ENCODE results near the gene PLD3. TPM values are rescaled to one million over a fixed set of nuclear protein-coding genes. Genes with fewer than 3 reads are reported as not detected.
"Not testable (repeated sequence)": the region's sequence is repeated elsewhere in the genome, so short reads cannot be mapped to it uniquely, and the experiment has no call there.

Gene PLD3
- total RNA-seq, 1 experiment from 2014 or later = 338 TPM

DNA sequence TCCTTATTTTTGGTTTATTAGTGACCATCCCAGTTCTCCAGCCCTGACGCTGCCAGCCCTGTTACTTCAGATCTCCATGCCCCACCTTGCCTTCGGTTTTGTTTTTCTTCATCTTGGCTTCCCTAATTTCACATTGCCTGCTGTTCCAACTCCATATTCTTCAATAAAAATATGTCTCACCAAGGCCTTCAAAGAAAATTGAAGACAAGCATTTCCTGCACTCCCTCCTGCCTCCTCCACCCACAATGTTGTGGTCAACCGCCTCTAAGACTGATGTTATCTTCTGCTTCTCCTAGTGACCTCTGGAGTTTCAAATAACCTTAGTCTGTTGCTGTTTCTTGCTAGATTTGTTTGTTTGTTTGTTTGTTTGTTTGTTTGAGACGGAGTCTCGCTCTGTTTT lies 14.6 kb downstream of the PLD3 start:
- DNase-seq (ENCODE audit: low read depth) = no peak

DNA sequence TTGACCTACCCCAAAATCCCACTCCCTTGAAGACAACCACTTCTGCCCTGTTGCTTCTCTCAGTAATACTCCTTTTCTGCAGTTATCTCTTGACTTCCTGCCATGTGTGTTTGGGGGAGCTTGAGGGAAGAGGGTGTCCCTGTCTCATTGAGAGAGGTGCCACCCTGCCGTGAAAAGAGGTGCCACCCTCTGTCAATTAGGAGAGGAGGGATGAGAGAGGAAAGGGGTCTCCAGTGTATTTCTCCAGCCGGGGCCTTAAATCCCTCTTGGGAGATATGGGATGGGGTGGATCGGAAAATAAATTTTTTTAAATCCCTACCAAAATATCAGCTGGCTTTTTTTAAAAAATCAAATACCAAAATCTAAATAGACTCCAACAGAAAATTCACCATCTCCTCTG lies 16.5 kb downstream of the PLD3 start:
- no peak for DNase-seq (ENCODE audit: low read depth)

DNA sequence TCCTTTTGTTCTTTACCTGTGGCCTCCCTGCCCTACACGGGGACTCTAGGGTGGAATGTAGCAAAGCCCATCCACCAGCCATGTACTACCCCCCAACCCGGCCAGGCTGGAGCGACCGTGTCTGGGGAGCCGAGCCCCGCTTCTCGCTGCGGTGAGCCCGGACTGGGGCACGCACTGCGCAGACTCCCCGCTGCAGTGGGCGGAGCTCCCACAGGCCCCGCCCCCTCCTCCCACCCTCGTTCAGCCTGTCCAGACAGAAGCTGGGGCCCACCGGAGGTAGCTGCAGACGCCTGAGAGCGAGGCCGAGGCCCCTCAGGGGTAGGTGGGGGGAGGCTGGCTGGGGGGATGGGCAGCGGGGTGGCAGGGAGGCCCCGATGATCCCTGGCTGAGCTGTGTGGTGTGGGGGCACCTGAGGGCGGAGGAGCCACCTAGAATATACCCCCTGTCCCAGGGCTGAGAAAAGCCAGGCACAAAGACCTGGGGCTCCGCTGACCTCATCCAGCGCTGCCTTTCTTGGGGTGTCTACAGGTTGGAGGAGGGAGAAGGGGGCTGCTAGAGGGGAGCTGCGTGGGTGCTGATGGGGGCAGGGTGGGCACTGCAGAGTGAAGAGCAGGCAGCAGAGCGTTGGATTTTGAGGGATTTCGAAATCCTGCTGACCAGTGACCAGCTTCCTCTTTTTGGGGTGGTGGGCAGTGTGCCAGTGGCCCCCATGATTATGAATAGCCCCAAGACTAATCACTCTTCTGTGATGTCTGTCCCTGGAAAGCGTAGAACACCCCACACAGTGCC lies 17.3 kb downstream of the PLD3 start:
- DNase-seq (ENCODE audit: low read depth) = no peak

DNA sequence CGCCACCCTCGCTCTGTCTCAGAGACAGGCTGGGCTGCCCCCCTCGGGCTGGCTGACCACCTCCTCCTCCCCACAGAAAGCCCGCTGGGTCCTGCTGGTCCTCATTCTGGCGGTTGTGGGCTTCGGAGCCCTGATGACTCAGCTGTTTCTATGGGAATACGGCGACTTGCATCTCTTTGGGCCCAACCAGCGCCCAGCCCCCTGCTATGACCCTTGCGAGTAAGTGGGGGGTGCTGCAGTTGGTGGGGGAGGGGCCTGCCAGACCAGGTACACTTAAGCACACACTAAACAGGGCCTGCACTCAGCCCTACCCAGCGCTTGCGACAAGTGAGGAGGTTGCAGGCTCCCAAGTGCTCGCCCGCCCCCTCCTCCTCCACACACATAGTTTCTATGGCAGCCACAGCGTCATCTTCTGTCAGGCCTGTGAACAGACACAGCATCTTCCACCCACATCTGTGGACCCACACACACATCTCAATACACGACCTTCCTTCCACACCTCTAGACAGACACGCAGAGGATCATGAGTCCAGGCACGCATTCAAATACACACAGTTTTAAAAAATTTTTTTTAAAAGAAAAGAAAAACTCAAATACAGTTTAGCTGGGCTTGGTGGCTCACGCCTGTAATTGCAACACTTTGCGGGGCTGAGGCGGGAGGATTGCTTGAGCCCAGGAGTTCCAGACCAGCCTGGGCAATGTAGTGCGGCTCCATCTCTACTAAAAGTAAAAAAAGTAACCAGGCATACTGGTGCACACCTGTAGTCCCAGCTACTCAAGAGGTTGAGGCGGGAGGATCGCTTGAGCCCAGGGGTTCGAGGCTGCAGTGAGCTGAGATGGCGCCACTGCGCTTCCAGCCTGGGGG lies 18.4 kb downstream of the PLD3 start:
- DNase-seq (ENCODE audit: low read depth) = no peak

DNA sequence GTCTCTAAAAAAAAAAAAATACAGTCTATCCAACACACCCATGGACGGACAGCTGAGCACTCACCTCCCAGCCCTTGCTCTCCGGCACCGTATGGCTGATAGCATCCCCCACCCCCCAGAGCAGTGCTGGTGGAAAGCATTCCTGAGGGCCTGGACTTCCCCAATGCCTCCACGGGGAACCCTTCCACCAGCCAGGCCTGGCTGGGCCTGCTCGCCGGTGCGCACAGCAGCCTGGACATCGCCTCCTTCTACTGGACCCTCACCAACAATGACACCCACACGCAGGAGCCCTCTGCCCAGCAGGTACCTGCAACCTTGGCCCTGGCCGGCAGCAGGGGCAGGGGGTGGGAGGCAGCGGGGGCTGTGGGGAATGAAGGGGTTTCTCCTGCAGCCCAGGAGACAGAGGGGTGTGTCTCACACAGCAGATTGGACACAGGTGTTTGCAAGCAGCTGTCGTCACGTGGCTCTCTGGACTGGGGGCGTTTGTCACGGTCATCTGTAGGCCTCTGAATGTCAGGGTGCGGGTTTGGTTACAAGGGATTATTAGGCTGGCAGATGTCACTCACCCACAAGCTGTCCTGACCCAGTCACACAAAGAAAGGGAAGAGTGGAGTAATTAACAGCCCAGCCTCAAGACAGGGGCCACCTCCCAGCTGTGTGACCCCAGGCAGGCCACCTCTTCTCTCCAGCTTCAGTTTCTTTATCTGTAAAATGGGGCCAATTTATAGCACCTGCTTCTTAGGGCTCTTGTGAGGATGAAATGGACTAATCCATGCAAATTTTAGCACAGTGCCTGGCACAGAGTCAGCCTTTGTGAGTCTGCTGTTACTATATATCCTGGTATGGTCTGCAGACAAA lies 19.3 kb downstream of the PLD3 start:
- no peak for DNase-seq (ENCODE audit: low read depth)

DNA sequence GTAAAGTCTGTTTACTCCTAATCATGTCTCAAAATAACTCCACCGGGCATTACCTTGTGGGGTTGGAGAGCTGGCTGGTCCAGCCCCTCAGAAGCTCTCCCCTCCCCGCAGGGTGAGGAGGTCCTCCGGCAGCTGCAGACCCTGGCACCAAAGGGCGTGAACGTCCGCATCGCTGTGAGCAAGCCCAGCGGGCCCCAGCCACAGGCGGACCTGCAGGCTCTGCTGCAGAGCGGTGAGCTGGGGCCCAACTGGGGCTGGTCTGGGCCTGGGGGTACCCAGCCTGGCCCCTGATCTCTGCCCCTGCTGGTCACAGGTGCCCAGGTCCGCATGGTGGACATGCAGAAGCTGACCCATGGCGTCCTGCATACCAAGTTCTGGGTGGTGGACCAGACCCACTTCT lies 21.3 kb downstream of the PLD3 start:
- no peak for DNase-seq (ENCODE audit: low read depth)

DNA sequence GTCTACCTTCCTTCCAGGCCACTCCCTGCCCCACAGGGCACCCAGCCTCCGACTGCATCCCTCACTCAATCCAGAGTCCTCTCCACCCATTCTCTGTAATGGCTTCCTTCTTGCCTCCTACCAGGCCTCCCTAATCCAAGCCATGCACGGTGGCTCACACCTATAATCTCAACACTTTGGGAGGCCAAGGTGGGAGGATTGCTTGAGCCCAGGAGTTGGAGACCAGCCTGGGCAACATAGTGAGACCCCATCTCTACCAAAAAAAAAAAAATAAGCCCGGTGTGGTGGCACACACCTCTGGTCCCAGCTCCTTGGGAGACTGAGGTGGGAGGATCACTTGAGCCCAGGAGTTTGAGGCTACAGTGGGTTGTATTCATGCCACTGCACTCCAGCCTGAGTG lies 21.8 kb downstream of the PLD3 start:
- DNase-seq (ENCODE audit: low read depth) = not testable (repeated sequence)

DNA sequence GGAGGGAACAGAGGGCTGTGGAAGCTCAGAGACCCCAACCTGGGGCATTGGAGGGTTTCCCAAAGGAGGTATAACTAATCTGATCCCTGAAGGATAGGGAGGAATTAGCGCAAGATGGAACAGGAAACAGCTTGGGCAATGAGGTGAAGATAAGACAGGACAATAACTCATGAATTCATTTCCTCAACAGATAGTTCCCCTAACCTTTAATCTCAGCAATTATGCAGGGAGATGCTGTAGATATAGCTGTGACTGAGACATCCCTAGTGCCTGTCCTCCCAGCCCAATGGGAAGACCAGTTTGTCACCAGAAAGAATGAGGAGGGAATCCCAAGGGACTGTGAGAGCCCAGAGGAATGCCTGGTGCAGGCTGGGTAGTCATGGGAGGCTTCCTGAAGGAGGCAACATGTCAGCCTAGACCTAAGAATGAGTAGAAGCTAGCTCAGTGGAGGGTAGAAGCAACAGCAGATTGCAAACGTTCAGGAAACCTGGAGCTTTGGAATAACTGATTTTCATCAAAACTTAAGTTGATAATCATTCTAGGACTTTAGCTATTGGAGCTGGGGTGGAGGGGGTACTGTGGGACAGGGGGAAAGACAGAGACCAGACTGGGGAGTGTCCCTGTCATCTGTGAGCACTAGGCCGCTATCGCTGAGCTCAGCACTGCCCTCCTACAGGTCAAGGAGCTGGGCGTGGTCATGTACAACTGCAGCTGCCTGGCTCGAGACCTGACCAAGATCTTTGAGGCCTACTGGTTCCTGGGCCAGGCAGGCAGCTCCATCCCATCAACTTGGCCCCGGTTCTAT lies 22.7 kb downstream of the PLD3 start:
- DNase-seq (ENCODE audit: low read depth) = no peak

DNA sequence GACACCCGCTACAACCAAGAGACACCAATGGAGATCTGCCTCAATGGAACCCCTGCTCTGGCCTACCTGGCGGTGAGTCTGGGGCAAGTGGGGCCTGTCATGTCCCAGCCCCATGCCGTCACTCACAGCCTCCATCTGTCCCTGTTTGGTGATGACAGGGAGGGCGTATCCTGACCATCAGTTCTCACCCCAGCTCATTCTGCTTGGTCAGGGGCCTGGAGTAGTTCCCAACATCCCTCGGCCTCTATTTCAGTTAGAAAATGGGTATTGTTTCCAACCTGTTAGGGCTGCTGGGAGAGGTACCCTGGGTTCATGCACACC lies 23.3 kb downstream of the PLD3 start:
- DNase-seq (ENCODE audit: low read depth) = no peak

DNA sequence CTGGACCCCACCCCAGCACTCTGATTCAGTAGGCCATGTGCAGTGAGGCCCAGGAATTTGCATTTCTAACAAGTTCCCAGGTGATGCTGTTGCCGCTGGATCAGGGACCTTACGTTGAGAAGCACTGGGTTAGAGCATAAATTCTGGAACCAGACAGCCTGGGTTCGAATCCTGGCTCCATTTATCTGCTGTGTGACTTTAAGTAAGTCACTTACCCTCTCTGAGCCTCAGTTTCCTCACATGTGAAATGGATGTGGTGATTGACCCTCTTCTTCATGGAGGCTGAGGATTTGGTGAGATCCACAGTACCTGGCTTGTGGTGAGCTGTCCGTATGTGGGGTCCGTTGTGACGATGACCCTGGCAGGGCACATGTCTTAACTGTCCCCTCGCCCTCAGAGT lies 25.6 kb downstream of the PLD3 start:
- DNase-seq (ENCODE audit: low read depth) = no peak

DNA sequence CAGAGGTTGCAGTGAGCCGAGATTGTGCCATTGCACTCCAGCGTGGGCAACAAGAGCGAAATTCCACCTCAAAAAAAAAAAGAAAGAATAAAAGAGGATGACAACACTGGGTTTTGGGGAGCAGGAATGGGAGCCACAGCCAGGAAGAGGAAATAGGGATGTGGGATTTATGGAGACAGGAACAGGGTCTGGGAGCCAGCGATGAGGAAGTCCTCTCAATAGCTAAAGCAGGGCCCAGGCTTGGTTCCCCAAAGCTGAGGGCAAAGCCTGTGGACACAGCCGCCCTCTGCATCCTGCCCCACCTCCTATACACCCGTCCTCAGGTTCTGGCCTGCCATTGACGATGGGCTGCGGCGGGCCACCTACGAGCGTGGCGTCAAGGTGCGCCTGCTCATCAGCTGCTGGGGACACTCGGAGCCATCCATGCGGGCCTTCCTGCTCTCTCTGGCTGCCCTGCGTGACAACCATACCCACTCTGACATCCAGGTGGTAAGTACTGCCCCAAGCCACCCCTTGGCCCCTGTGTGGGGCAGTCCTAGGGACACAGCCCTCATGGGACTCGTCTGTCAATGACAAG lies 27.9 kb downstream of the PLD3 start:
- DNase-seq (ENCODE audit: low read depth) = no peak

DNA sequence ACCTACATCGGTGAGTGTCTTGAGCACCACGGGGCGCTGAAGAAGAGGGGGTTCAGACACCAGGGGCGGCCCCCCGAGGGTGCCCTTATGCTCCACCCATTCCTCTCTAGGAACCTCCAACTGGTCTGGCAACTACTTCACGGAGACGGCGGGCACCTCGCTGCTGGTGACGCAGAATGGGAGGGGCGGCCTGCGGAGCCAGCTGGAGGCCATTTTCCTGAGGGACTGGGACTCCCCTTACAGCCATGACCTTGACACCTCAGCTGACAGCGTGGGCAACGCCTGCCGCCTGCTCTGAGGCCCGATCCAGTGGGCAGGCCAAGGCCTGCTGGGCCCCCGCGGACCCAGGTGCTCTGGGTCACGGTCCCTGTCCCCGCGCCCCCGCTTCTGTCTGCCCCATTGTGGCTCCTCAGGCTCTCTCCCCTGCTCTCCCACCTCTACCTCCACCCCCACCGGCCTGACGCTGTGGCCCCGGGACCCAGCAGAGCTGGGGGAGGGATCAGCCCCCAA lies 29.4 kb downstream of the PLD3 start:
- no peak for DNase-seq (ENCODE audit: low read depth)

DNA sequence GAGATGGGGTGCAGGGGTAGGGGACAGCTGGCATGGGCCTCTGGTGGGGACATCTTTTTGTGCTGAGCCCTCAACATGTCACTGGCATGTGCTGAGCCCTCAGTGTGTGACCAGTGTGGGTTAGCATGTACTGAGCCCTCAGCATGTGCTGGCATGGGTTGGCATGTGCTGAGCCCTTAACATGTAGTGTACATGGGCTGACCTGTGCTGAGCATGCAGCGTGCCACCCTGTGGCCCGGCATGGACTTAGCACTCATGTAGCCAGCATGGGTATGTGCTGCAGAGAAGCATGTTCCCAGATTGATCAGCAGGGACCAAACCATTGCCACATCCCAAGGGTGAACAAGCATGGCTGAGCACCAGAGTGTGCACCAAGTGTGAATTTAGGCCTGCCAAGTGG lies 30.0 kb downstream of the PLD3 start:
- DNase-seq (ENCODE audit: low read depth) = no peak

DNA sequence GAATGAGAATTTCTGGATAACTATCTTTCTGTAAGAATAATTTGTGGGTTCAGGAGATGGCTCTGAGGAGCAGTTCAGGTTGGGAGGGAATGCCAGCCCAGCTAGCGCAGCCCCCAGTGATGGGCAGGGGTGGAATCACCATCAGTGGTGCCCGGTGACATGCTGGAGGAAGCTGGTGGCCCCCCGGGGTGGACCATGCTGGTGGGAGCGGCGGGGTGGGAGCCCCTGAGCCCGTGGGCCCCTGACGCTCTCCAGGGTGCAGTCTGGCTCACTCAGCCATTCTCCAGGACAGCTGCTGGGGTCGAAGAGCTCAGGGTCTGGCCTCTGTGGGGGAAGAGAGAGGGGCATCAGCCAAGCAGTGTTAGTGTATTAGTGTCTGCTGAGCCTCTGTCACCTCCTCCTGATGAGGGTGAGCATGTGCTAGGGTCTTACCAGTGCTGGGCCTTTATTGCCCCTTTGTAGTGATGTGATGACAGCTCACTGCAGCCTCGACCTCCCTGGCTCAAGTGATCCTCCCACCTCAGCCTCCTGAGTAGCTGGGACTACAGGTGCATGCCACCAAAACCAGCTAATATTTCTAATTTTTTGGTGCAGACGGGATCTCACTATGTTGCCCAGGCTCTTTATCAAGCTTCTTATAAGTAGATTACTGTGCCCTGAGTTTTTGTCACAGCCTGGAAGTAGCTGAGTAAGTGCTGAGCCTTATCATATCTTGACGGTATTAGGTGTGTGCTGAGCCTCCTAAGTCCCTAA lies 31.1 kb downstream of the PLD3 start:
- DNase-seq (ENCODE audit: low read depth) = no peak

DNA sequence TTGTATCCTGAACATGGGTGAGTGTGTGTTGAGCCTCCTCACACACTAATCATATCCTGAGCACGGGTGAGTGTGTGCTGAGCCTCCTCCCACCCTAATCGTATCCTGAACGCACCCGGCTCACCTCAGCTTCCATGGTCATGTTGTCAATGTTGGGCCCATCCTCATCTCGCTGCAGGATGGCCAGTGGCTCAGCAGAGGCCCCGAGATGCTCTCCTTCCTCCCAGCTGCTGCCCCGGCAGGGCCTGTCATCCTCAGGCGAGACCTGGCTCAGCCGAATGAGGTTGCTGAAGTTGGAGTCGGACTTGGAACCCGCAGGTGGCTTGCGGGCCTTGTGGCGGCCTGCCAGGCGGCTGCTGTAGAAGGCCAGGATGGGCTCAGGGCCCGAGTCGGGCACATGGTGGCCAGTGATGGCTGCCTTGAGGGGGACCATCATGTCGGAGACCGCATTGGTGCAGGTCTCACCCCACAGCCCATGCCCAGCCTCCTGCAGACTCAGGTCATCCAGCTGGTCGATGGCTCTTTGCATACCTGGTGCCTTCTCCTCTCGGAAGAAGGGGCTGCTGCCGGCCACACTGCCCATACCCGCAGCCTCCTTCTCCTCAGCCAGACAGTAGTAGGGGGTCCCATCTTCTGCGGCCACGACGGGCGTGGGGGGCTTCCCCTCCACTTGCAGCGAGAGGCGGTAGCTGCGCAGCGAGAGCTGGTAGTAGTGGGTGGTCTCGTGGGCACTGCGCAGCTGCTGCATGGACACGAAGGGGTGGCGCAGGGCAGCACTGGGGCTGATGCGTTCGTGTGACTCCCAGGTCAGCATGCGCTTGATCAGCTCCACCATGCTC lies 31.9 kb downstream of the PLD3 start:
- no peak for DNase-seq (ENCODE audit: low read depth)

DNA sequence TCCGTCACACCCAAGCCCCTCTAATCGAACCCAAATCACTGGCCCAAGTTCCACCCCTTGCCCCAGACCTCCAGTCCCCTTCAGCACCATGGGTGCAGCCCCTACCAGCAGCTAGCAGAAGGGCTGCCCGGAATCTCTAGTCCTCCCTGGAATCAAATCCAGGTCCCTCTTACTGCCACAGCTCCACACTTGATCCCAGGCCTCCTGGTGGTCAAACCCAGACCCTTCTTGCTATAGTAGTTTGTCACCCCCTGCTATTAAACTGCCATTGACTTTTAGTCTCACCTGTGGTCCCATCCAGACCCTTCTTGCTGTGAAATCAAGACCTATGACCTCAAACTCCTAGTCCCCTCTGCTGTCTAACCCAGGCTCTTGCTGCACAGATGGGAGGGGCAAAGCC lies 32.8 kb downstream of the PLD3 start:
- DNase-seq (ENCODE audit: low read depth) = no peak

DNA sequence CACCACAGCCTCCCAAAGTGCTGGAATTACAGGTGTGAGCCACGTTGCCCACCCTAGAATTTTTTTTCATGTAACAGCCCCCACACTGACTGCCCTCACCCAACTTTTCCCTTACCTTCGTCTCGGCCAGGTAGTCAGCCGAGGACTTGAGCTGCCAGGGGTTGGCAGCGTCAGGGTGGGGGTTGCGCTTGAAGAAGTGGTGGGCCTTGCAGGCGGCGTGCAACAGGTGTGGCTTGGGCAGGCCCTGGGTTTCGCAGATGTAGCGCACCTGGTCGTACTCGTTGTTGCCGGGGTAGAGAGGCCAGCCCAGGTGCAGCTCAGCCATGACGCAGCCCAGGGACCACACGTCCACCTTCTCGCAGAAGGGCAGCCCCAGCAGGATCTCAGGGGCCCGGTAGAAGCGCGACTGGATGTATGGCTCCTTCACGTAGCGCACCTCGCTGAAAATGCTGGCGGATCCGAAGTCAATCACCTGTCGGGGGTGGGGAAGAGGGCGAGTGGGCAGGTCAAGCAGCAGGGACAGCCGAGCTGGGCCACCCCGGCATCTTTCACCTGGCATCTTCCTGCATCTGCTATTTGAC lies 35.3 kb downstream of the PLD3 start:
- no peak for DNase-seq (ENCODE audit: low read depth)

DNA sequence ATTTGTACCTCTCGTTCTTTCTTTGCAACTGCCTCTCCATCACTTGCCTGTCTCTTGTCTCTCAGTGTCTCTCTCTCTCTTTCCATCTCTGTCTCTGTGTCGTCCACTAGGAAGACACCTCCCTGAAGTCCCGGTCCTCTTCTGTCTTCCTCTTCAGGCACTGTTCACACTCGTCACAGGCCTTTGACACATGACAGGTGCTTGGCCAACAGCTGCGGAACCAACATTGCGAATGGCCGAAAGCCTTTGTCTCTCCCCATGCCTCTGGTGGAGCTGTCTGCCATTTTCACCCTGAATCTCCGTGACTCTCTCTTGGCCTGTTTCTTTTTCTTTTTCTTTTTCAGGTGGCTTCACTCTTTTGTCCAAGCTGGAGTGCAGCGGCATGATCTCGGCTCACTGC lies 38.7 kb downstream of the PLD3 start:
- DNase-seq (ENCODE audit: low read depth) = peak; percentile 28

DNA sequence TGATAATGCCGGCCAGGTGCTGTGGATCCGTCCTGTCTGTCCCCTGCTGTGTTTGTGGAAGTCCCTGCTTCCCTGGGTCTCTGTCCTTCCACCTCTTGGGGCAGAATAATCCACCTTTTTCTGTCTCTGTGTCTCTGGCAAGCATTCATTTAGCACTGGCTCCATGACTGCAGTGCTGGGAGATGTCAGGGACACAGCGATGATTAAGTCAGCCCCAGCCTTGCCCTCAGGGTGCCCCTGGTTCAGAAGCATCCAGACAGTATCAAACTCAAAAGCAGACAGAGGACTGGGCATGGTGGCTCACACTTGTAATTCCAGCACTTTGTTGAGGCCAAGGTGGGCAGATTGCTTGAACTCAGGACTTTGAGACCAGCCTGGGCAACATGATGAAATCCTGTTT lies 40.0 kb downstream of the PLD3 start:
- no peak for DNase-seq (ENCODE audit: low read depth)
